ENCODE measurements around the gene HAVCR2. TPM values are rescaled to one million over a fixed set of nuclear protein-coding genes. Genes with fewer than 3 reads are reported as not detected.

The HAVCR2 gene
- total and polyA plus RNA-seq, 7 donors: 3.6 to 21.7 (median 6.4) TPM

- Histone ChIP-seq H3K4me3 (no peak overlapping the region), H3K27ac (no peak overlapping the region), H3K4me1 (no peaks in the 10 kb centered on the region), H3K36me3 (no peaks in the 10 kb centered on the region), H3K27me3 (no peaks in the 10 kb centered on the region), H3K9me3 (no peaks in the 10 kb centered on the region)
- WGBS, 2 donors: 95 to 96% methylated on average over 5 of the region's 5 CpGs
- no peak for DNase-seq
- TF ChIP-seq, protein P1, sequence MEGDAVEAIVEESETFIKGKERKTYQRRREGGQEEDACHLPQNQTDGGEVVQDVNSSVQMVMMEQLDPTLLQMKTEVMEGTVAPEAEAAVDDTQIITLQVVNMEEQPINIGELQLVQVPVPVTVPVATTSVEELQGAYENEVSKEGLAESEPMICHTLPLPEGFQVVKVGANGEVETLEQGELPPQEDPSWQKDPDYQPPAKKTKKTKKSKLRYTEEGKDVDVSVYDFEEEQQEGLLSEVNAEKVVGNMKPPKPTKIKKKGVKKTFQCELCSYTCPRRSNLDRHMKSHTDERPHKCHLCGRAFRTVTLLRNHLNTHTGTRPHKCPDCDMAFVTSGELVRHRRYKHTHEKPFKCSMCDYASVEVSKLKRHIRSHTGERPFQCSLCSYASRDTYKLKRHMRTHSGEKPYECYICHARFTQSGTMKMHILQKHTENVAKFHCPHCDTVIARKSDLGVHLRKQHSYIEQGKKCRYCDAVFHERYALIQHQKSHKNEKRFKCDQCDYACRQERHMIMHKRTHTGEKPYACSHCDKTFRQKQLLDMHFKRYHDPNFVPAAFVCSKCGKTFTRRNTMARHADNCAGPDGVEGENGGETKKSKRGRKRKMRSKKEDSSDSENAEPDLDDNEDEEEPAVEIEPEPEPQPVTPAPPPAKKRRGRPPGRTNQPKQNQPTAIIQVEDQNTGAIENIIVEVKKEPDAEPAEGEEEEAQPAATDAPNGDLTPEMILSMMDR (IDR thresholded peaks at IDR 0.05): no peak
- TF ChIP-seq POLR2A (IDR thresholded peaks at IDR 0.05) (no peak), POLR2AphosphoS5 (IDR thresholded peaks at IDR 0.05) (no peak), EP300 (IDR thresholded peaks at IDR 0.05) (no peak)
- intact Hi-C loops (cut with DNase I): no loop called here
Observed at GRCh38 chr5:157068785-157069184, 40.1 kb downstream of the HAVCR2 start.

DNA sequence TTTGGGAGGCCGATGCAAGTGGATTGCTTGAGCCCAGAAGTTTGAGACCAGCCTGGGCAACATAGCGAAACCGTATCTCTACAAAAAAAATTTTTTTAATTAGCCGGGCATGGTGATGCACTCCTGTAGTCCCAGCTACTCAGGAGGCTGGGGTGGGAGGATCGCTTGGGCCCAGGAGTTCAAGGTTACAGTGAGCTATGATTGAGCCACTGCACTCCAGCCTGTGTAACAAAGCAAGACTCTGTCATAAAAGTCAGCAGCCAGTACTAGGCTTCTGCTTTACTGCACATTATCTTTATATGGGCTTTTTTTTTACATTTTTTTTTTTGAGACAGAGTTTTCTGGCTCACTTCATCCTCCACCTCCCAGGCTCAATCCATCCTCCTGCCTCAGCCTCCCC is 40.5 kb downstream of the HAVCR2 start:
- intact Hi-C loops (cut with DNase I): no loop called here
- TF ChIP-seq POLR2AphosphoS5 (IDR thresholded peaks at IDR 0.05) (no peak), POLR2A (IDR thresholded peaks at IDR 0.05) (no peak), EP300 (IDR thresholded peaks at IDR 0.05) (no peak)
- TF ChIP-seq, protein P1 (IDR thresholded peaks at IDR 0.05): no peak
- no peaks in the 10 kb centered on the region for H3K9me3 ChIP-seq
- no peaks in the 10 kb centered on the region for H3K4me1 ChIP-seq
- 91 to 95% methylated on average over 5 of the region's 5 CpGs for WGBS, 2 donors
- no peak for DNase-seq
- no peak overlapping the region for H3K4me3 ChIP-seq
- no peak overlapping the region for H3K27ac ChIP-seq
- H3K27me3 ChIP-seq: no peaks in the 10 kb centered on the region
- H3K36me3 ChIP-seq: no peaks in the 10 kb centered on the region

DNA sequence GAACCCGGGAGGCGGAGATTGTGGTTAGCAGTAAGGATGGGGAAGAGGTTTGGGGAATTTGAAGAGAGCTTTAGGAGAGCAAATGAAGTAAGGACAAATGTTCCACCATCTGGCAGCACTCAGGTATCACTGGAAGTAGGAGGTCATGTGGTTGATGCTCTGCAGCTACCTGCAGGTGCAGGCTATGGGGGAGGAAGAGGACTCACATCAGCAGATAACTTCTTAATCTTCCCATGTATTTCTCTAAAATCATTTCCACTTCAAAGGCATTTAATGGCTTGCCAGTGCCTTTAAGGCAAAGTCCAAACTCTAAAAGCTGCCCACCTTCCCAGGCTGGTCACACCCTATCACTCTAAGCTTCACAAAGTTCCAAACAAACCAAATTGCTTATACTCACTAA is 41.8 kb downstream of the HAVCR2 start:
- Histone ChIP-seq H3K9me3 (no peaks in the 10 kb centered on the region), H3K4me1 (no peaks in the 10 kb centered on the region), H3K27ac (no peak overlapping the region), H3K4me3 (no peak overlapping the region), H3K27me3 (no peaks in the 10 kb centered on the region), H3K36me3 (no peaks in the 10 kb centered on the region)
- intact Hi-C loops (cut with DNase I): no loop called here
- DNase-seq: no peak
- TF ChIP-seq EP300 (IDR thresholded peaks at IDR 0.05) (no peak), POLR2AphosphoS5 (IDR thresholded peaks at IDR 0.05) (no peak)
- 49 to 63% methylated on average over 2 of the region's 2 CpGs for WGBS, 2 donors

DNA sequence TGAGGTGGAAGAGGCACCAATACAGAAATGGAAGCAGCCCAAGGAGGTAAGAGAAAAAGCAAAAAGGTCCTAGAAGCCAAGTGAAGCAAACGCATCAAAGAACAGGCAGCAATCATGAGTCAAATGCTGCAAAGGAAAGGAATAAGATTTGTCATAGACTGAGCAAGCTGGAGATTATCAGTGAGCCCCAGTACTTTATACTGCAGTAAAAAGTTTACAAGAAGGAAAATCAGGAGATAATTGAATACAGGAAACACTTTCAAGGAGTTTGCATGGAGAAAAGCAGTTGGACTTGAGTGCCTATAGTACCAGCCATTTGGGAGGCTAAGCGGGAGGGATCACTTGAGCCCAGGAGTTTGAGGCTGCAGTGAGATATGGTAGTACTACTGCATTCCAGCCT is 42.8 kb downstream of the HAVCR2 start:
- Histone ChIP-seq H3K4me1 (no peaks in the 10 kb centered on the region), H3K4me3 (no peak overlapping the region), H3K36me3 (no peaks in the 10 kb centered on the region), H3K27me3 (no peaks in the 10 kb centered on the region), H3K9me3 (no peaks in the 10 kb centered on the region), H3K27ac (no peak overlapping the region)
- no peak for DNase-seq
- 60 to 63% methylated on average over 2 of the region's 2 CpGs for WGBS, 2 donors
- no peak for TF ChIP-seq POLR2A (IDR thresholded peaks at IDR 0.05)
- TF ChIP-seq POLR2AphosphoS5 (IDR thresholded peaks at IDR 0.05): no peak
- no peak for TF ChIP-seq EP300 (IDR thresholded peaks at IDR 0.05)
- TF ChIP-seq, protein P1 (IDR thresholded peaks at IDR 0.05): no peak
- intact Hi-C loops (cut with DNase I): no loop called here

GRCh38 chr5:157063776-157064430 is 44.9 kb downstream of the HAVCR2 start:
- no peak for DNase-seq
- TF ChIP-seq EP300 (IDR thresholded peaks at IDR 0.05) (no peak), POLR2A (IDR thresholded peaks at IDR 0.05) (no peak), POLR2AphosphoS5 (IDR thresholded peaks at IDR 0.05) (no peak)
- TF ChIP-seq, protein P1 (IDR thresholded peaks at IDR 0.05): no peak
- intact Hi-C loops (cut with DNase I): no loop called here
- no peaks in the 10 kb centered on the region for H3K4me1 ChIP-seq
- no peak overlapping the region for H3K27ac ChIP-seq
- no peaks in the 10 kb centered on the region for H3K36me3 ChIP-seq
- no peak overlapping the region for H3K4me3 ChIP-seq
- H3K27me3 ChIP-seq: no peaks in the 10 kb centered on the region
- H3K9me3 ChIP-seq: no peaks in the 10 kb centered on the region
- WGBS, 2 donors: 43 to 82% methylated on average over 4 of the region's 4 CpGs
